GM18508 (cell line): ENCODE results near the gene CREB3.

Source experiments
- ATAC-seq: cut with Tn5 transposase; IDR thresholded peaks from one replicate; pipeline ENCODE4 v1.9.1; 2021; ENCODE audit warnings: moderate number of reproducible peaks; ENCODE audit not compliant: insufficient read depth, unreplicated experiment

Gene CREB3

DNA sequence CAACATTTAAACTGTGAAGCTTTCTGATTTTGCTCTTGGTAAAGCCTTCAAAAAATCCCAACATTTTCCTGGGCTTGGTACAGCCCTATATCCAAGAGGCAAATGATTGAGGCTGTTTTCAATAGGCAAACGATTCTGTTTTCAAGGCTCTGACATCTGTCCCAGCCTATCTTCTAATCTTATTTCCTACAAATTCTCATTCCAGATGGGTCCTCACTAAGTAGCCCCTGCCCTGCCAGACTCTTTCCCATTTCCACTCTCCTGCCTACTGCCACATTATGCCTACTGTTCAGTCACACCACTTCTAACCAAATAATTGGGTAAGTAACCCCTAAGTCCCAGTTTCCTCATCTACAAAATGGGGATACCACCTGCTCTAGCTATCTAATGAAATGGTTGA is 13.1 kb downstream of the CREB3 start:
- ATAC-seq, result no peak

DNA sequence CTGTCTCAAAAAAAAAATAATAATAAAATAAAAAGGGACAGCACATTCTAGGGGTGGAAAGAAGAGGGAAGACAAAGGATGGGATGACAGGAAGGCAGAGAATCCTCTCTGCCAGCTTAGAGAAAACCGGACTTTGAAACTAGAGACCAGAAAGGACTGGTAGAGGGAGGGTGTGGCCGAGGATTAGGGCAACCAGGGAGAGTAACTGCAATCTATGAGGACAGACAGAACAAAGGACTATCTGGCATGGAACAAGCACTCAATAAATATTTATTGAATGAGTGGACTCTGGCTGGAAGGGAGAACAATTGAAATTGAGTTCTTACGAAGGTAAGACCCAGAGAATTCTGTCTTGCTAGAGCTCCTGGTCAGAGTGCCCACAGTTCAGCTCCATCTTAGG is 14.1 kb downstream of the CREB3 start:
- no peak for ATAC-seq

DNA sequence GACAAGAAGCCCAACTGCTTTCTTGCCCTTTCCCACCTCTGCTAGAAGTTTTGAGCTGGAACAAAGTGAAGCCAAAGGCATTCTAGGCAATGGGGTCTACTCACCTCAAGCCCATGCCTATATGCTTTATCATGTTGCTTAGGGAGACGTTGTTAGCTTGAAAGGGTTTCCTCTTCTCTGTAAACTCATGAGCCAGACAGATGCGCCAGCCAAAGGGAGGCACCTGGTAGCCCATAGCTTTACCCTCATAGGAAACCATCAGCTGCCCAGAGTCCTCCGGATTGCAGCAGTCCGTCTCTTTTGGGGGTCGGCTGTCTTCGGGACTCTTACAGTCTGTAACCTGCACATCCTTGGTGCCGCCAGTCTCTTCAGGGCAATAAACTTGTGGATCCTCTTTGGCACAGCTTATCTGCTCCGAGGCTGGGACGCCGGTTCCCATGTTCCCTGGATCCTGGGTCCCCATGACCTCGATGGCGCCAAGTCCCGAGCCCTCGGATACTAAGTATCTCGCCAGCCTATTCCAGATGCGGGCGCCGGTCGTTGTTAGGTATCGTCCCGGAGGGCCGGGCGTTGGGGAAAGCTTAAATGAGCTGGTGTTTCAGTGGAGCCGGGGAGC is 15.9 kb downstream of the CREB3 start:
- no peak for ATAC-seq

DNA sequence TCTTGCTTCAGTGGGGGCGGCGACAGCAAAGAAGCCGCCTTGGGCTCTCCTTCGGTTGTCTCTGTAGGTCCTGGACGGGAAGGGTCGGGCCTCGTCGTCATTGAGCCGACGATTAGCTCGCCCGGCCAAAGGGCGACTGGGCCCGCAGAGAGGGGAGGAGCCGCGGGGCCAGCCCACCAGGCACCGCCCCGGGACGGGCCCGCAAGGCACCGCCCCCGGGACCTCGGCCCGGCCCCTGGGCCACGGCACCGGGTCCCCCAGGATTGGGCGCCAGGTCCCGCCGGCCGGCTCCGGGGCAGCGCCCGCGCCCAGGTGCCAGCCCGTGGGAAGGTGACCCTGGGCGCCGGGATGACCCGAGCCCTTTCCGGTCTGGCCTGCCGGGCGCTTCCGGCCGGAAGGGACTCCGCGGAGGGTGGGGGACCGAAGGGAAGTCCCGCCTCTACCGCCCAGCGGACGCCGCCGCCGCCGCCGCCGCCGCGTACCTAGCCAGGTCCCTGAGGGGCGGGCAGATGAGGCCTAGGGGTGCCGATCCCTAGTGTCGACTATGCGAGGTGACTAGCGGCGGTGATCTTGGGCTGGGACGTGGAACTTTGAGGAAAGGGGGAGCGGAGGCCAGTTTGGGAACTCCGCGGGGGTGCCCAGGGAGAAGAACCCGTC is 16.5 kb downstream of the CREB3 start, which contains the start of the genes GBA2 and RGP1:
Gene GBA2, minus strand, starts transcription at position 371 of the 657 bp plus-strand sequence. CDS start 524 bp downstream, outside the sequence.
Gene RGP1, plus strand, starts transcription at position 430 of the 657 bp plus-strand sequence. CDS start 469 bp downstream, outside the sequence.
- ATAC-seq, result no peak

DNA sequence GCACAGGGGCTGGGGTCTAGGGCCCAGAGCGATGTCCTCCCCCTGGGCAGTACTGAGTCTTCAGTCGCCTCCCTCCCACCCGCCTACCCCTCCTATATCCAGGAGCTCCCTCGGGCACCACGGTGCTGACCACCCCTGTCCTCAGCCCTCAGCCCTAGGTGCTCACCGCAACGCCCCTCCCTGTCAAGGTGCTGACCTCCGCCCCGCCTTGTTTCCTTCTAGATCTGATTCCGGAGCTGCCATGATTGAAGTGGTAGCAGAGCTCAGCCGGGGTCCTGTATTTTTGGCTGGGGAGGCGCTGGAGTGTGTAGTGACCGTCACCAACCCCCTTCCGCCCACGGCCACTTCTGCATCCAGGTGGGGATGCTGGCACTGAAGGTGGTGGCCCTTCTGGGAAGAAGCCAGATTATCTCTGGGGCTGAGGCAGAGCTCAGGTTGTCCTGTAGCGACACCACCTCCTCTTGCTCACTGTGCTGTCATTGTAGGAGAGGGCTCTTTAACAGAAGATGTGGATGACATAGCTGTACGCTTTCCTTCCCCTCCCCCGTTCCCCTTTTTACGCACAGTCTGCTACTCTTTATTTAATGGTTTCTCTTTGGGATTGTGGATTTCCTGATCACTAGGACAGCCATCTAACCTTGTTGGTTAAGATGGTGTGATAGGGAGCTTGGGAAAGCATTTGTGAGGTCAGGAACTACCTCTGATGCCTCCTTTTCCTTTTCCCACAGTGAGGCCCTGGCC is 17.2 kb downstream of the CREB3 start:
- ATAC-seq, result no peak

DNA sequence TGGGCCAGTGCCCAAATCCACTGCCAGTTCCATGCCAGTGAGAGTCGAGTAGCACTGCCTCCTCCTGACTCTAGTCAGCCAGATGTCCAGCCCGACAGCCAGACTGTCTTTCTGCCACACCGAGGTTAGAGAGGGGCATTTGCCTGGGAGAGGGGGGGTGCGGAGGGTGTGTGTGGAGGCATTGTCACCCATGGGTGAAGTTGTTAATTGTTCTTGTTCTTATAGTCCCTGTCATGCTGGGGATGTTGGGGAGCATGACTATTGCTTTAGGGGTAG is 17.7 kb downstream of the CREB3 start:
- ATAC-seq, result no peak

DNA sequence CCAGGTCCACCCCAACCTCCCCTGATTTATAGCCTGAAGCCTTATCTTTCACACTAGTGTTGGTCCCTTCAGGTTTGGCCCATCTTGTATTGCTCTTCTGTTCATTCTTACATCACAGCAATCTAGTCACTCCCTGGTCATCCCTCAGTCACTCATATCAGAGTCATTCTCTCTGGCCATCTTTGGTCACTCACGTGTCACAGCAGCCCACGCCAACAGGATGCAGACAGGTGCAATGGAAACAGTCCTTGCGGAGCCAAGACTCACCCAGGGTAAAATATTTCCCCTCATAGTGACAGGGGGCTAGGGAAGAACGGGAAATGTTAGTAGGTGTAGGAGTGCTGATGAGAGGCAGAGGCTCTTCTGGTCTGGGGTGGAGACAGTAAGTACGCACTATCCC is 21.0 kb downstream of the CREB3 start:
- no peak for ATAC-seq

DNA sequence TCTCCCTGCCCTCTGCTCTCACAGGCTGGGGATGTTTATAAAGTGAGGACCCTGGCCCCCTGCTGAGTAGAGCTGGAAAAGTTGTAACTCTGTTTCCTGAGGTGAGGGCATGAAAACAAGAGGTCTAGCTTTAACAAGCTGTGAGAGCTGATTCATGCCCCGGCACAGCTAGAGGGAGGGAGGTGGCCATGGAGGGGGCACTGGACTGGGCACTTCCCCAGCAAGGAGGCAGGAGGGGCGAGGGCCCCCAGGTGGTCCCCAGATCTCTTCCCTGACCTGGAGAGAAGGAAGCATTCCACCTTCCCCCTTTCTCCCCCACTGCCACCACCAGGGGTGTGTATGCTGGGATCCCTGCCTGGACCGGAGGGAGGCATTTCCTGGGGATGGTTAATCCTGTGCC is 21.8 kb downstream of the CREB3 start, which contains the start of gene MSMP:
Gene MSMP, minus strand, starts transcription at position 13 of the 400 bp plus-strand sequence. CDS start 147 bp downstream, outside the sequence.
- no peak for ATAC-seq

DNA sequence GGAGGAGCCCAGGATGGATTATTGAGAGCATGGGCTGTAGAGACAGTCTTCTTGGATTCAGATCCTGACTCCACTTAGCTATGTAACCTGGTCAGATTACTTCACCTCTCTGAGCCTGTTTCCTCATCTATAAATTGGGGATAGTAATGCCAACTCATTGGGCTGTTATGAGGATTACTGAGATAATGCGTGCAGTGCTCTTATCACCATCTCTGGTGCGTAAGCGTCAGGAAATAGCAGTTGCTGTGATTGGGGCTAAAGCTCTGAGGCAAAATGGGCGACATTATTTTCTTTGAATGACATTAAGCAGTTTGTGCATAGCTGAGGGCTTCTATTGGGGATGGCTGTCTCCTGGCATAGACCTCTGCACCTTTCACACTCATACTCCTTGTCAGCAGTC is 22.6 kb downstream of the CREB3 start:
- ATAC-seq, result no peak

DNA sequence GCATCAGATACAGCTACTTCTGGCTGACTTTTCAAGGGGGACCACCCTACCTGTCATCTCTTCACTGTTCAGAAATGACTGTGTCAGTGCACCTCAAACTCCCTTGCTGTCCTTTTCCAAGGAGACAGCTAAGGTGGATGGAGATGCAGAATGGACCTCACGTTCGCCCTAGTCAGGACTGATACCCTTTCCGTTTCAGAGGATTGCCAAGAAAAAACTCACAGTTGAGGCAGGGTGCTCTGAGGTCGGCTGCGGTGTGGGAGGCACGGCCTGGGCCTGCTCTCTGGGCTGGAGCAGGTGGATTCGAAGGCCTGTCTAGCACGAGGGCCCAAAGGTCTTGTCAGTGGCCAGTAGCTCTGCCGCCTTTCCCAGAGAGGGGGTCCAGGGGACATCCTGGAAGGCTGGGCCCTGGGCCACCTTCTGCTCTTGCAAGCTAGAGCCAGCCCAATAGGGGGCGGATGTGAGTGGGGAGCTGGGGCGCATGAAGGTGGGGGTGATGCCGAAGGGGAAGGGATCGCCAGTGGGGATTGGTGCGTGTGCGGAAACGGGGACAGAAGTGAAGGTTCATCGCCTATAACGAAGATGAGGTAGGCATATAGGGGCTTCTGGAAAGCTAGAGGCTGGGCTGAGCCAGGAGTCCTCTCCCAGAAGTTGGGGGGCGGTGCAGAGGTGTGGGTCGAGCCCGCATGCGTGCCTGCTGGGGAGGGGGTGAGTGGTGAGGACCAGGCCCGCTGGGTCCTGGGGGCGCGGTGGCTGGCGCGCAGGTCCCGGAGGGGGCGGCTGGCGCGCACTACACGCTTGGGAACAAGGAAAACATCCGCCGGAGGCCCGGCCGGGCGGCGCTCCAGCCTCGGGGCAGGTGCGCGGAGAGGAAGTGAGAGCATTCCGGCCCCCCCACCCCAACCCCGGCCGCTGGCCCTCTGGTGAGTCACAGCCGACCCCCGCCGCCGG is 24.1 kb downstream of the CREB3 start:
- no peak for ATAC-seq

DNA sequence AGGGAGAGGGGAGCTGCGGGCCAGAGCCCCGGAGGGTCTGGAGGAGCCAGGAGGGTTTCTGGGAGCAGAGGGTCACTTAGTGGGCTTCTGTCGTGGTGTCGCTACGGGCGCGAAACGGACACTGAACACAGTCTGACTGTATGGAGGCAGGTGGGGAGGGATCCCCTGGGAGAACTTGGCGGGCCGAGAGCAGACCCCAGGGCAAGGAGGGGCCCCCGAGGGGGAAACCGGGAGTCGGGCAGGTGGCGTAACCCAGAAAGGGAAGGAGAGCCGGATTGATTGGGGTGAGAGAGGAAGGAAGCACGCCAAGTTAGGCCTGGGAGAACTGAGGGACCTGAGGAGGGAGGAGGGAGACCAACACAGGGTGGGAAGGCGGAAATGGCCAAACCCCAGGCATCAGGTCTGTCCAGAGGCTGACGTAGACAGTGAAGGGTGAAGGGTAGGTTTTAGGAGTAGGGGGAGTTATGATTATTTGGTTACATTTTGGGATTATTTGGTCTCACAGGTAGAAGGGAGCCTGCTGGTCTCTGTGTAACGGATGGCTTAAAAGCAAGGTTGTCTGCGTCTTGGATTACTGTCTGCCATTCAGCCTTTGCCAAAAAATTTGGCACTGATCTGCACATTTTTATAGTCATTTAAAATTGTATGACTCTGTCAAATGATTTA is 24.9 kb downstream of the CREB3 start:
- no peak for ATAC-seq

DNA sequence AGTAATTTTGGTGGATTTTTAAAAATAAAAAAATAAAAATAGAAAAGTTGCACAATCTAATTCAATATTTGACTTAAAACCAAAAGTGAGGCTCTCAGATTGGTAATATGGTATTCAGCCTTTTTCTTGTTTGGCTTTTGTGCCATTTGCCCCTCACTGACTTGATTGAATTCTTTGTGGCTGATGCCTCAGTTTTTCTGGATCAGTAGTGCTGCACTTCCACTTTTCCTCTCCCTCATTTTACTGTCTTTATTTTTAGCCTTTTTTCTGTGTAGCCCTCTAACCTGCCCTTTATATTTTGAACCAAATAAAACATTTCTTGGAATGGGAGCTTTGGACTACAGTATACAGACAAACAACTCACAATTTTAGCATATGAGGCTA is 25.4 kb downstream of the CREB3 start:
- no peak for ATAC-seq

DNA sequence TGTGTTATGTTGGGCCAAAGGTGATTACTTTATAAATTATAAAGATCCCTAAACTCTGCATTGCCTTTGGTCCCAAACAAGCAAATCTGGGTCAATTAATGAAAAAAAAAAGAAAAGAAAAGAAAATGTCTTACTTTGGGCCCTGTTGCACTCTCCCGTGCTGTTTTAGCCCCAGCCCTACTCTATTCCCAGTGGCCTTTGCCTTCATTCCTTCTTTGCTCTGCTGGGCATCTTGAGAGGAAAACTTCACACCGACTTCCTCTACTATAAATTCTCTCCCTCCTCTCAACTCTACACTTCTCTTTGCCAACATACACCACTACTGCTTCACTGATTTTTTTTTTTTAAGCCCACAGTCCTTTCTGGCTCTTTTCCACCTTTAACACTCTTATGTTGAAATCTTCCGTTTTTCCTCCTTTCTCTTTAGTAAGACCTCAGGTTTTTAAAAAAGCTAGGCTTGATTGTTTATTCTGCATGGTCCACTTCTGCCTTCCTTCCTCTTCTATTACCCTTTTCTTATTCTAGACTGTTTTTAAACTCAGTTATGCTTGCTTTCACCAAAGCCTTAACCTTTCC is 26.1 kb downstream of the CREB3 start:
- no peak for ATAC-seq

DNA sequence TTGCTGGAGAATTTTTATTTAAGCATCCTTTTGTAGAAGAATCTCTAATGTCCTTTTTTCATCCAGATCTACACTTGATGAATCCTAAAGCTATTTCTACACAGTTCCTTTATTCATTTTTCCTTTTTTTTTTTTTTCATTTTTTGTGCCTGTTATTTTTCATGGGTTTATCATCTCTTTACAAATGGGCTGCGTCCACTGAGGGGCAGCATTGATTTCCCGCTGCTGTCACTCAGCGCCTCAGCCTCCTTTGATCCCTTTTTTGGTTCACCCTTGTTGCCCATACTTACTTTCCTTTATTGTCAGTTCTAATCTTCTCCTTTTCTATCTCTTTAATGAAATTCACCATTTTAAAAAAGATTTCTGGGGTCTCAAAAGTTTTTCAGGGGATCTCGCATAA is 27.3 kb downstream of the CREB3 start:
- ATAC-seq, result no peak

DNA sequence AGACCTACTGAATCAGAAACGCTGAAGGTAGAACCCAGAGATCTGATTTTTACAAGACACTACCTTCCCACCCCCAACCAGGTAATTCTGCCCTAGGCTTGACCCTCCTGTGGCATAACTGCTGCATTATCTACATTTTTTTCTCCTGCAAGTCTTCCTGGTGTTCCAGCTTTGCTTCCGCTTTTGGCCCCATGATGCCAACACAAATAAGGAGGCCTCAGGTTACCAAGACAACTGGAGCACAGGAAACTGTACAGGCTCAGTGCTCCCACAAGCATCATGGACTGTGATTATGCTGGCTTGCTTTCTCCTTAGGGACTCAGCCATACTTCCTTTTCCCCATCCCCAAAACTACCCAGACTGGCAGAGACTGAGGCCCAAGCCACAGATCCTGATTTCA is 28.2 kb downstream of the CREB3 start:
- ATAC-seq, result no peak

DNA sequence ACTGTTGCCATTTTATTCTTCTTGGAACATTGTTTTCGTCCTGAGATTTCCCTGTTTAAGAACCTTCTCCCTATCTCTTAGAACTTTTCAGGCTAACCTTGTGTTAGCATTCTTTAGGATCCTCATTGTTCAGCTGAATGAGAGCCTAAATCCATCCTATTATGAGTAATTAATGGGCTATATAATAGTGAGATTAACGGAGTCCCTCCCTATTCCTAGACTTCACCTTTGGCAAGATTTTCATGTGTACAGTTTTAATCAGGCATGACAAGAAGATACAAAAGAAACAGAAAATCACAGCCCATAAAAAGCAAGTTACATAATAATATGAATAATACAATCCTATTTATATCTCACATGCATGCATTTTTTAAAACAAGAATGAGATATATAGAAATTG is 30.7 kb downstream of the CREB3 start:
- no peak for ATAC-seq

DNA sequence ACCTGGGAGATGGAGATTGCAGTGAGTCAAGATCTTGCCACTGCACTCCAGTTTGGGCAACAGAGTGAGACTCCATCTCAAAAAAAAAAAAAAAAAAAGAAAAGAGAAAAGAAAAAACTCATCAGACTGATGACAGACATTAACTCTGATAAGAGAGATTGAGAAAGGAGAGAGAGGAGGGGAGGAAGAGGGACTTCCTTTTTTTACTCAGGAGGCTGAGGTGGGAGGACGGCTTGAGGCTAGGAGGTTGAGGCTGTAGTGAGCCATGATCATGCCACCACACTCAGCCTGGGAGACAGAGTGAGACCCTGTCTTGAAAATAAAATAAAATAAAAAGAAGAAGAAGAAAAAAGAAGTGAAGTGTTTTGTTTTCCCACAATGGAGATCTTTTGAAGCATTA is 31.3 kb downstream of the CREB3 start:
- no peak for ATAC-seq

DNA sequence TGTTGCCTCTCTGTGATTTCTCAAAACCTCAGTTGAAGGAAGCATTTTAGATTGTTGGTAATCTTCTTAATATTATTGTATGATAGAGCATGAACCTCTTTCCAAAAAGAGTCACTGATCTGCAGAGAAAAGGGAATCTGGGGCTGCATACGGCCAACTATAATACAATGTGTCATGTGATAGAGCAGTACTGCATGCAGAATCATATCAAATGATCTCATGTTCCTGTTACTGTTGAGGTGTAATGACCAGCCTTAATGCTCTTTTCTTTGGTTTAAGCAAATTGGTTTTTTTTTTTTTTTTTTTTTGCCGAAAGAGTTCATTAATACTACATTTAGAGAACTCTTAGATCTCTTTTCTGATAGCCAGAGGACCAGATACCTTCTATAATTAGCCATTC is 34.5 kb downstream of the CREB3 start:
- no peak for ATAC-seq

DNA sequence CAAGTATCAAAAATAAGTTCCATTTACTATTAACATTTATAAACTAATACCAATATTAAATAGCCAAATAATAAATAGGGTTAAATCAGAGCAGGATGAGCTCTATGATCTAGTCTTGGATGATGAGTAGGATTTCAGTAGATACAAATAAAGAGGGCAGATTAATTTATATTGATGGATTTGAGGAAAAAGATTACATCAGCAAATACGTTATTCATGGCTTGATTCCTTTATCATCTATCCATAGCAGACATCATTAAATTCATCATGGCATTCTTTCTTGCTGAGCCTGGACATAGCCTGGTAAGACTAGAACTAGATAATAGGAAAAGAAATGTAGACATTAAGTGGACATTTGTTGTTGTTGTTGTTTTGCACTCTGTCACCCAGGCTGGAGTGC is 35.0 kb downstream of the CREB3 start:
- ATAC-seq, result no peak

DNA sequence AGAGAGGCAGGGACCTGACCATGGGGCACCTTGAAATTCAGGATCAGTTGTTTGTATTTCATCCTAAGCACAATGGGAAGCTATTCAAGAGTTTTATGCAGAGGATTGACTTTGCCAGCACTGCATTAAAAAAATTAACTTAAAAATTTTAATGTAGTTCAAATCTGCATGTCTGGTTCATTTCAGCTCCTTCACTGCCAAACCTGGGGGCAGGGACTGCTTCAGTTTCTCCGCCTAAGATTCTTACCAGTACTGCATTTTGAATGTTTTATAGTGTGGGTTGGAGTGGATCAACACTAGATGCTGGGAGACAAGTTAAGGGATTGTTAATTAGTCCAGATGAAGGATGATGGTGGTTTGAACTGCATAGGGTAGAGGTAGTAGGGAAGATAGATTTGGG is 37.3 kb downstream of the CREB3 start:
- ATAC-seq, result no peak
